Measurements from ENCODE around the gene GPX5.

The GPX5 gene

DNA sequence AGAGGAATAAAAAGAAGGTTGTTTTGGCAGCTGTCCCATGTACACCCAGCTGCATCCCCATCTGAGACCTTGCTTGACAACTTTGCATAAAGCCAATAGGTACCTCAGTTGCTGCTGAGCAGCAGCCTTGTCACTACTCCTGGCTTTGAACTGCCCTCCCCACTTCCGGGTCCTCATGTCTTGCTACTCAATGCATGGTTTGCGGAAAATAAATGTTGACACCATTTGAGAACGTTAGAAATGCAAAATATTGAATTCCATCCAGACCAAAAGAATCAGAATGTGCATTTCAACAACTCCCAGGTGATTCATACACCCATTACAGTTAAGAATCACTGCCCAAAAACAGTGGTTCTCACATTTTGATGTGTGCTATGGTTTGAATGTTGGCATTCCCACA, 32.9 kb downstream of the GPX5 start:
- DNase-seq (ENCODE audit: low read depth), result no peak

DNA sequence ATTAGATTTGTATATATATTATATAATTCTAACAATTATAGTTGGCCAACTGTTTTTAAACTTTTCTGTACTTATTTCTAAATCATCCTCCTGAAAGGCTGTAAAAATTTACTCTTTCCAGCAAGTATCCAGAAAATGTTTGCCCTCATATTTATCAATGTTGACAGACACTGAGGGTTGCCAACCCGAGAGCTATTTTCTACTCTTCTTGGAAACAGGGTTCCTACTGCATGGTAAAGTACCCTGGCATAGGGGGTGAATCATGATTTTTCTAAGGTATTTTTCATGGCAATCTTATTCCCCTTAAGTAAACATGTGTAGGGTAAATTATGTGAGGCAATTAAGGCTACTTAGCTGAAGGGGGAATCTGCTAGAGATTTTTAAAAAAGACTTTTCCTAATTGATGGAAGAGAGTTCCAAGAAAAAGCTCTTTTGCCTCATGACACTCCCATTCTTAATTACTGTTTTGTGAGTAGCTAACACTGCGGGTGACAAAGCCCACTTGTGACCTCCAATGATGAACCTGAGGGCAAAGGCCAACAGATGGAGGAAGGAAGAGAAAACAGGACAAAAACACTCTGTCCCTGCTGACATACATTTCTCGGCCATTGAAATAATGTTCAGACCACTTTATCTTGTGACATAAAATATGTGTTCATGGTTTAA, 37.9 kb downstream of the GPX5 start:
- DNase-seq (ENCODE audit: low read depth), result no peak

DNA sequence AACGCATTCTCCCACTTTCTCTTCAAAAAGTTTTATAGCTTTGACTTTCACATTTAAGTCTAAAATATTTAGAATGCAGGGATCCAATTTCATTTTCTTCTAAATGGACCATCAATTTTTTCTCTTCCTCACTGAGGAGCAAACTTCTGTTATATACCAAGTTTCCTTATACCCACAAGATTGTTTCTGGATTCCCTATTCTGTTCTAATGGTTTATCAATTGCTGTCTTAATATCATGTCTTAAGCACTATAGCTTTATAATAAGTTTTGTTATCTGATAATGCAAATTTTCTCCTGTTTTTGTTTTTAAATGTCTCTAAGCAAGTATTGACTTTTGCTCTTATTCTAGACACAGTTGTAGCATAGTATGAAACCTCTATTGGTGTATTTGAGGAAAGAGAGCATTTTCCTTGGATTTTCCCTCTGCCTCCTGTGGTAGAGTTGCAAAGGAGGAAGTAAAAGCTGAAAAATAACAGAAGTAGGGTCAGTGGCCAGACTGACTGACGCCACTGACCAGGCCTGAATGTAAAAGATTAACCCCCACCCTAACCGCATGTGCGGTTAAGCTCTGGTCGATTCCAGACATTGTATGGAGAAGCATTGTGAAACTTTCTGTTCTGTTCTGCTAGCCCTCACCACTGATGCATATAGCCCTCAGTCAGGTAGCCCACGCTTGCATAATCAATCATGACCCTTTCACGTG, 40.3 kb downstream of the GPX5 start:
- no peak for DNase-seq (ENCODE audit: low read depth)

DNA sequence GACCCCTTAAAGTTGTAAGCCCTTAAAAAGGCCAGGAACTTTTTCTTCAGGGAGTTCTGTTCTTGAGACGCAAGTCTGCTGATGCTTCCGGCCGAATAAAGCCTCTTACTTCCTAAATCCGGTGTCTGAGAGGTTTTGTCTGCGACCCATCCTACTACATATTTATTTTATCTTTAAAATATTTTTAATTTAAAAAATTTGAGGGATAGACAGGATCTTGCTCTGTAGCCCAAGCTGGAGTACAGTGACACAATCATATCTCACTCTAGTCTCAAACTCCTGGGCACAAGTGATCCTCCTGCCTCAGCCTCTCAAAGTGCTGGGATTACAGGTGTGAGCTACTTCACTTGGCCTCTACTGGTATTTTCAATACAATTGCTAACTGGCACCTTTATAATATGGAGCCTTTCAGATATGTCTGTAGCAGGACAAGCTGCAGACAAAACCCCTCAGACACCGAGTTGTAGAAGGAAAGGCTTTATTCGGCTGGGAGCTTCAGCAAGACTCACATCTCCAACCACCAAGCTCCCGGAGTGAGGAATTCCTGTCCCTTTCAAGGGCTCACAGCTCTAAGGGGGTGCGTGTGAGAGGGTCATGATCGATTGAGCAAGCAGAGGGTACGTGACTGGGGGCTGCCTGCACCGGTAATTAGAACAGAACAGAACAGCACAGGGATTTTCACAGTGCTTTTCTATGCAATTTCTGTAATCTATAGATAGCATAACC, 41.0 kb downstream of the GPX5 start:
- no peak for DNase-seq (ENCODE audit: low read depth)

DNA sequence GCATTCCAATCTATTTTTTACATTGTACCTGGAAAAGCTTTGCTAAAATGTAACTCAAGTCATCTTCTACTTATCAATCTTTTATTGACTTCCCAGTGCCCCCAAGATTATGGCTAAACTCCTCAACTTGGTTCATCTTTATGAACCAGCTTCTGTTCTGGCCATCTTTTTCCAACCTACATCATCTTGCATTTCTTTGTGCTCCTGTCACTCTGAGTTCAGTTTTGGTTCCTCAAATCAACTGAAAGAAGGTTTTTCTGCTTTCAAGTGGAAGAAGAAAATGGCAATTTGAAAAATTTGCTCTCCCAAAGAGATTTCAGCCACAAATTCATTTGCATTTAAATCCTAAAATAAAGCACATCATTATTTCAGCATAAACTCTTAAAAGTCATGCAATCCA, 41.8 kb downstream of the GPX5 start:
- no peak for DNase-seq (ENCODE audit: low read depth)

DNA sequence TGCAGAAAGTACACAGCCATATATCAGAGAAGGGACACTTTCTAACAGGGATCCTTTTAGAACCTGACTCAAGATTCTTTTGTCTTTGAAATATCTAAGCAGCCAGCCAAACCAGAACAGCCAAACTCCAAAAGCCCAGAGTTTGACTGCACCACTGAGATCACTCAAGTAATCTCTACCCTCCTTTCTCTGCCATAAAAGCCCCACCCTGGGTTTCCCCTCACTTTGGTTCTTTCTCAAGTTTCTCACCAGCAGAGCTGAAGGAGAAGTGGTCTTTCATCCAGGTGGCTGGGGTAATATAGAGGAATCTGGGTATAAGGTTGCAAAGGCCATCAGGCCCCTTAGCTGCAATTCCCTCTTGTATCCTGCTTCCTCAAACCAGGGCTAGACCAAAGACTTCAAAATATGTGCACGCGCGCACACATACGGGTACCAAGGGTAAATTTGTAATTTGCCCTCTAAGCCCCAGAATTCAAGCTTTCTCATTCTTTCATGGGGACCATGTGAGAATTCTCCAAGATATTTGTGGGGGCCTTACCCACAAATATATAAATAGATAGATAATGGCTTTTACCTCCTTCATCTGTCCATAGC, 42.9 kb downstream of the GPX5 start:
- DNase-seq (ENCODE audit: low read depth), result no peak

DNA sequence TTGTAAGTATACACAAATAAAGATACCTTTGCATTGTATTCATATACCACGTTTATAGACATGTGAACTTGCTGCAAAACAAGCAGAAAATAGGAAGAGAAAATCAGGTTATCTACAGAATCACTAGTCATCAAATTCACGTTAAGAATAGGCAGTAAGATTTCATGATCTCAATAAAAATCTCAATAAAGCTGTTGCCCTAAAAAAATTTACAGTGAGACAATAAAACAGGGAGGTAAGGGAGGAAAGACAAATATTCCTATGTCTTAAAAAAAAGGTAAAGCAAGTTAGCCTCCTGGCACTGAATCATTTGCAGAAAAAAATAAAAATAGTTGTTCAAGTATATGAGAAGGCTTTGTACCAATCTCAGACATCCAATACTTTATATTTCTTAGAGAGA, 44.1 kb downstream of the GPX5 start:
- DNase-seq (ENCODE audit: low read depth), result no peak

DNA sequence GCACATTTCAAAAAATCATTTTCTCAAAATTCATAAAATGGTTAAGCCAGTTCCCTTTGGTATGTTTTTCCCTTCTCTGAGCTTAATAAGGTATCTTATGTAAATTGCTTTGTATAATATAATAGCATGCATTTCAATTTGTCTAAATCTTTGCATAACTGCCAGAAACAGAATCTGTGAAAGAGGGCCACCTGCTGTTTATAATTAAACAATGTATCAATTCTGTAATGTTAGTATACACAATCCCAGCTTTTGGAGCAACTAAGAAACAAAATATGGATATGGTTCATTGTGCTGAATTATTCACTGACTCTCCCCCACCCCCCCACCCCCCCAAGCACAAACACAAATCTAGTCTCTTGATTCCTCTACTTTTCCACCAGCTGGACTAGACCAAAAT, 54.8 kb downstream of the GPX5 start:
- no peak for DNase-seq (ENCODE audit: low read depth)

DNA sequence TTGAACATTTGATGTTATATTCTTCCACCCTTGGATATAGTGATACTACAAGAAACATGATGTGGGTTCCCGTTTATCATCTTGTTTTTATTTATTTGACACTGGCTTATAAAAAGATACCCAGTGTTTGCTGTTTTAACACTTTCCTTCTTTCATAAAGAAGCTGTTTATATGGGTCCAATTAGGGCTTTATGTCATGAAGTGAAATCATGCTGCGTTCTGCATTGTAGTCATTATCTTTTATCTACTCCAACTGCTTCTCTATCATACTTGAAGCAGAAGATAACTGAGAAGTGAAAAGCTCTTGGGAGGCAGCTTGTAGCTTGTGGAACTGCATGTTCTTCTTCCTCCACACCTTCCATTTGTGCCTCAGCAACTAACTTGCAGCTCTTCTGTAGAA, 57.8 kb downstream of the GPX5 start:
- no peak for DNase-seq (ENCODE audit: low read depth)
